Measurements from ENCODE around the gene ATXN1. TPM values are rescaled to one million over a fixed set of nuclear protein-coding genes. Genes with fewer than 3 reads are reported as not detected.

ATXN1 gene
- total and polyA plus RNA-seq, 3 donors from 2014 or later = 12.8 to 84.1 (median 64.3) TPM

DNA sequence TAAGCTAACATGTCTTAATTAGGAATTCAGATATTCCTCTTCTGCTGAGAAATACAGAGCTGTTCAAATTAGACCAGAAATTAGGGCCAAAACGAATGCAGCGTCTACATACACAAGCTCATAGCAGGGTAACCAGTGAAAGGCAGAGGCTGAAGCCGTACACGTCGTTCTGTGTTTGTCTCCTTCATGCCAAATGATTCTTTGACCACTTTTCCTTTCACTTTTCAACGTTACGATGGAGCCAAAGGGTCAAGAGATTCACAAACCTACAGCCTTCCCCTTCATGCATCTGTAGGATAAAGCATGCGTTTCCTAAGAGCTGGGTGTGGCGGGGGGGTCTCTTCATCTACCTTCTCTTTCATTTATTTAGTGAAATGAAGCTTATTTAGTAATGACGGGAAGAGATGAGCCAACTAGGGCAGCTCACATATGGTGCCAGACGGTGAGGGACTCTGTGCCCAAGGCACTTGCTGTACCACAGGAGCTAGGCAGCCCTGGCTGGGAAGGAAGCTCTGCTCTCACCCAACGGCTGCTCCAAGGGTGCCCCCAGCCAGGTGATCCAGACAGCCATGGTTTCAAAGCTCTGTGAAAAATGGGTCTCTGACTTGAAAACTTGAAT is 178.0 kb downstream of the ATXN1 start:
- WGBS, 2 donors = 64 to 70% methylated on average over 12 of the region's 12 CpGs
- TF ChIP-seq POLR2A (IDR thresholded peaks at IDR 0.05) = no peak
- TF ChIP-seq, protein P1, sequence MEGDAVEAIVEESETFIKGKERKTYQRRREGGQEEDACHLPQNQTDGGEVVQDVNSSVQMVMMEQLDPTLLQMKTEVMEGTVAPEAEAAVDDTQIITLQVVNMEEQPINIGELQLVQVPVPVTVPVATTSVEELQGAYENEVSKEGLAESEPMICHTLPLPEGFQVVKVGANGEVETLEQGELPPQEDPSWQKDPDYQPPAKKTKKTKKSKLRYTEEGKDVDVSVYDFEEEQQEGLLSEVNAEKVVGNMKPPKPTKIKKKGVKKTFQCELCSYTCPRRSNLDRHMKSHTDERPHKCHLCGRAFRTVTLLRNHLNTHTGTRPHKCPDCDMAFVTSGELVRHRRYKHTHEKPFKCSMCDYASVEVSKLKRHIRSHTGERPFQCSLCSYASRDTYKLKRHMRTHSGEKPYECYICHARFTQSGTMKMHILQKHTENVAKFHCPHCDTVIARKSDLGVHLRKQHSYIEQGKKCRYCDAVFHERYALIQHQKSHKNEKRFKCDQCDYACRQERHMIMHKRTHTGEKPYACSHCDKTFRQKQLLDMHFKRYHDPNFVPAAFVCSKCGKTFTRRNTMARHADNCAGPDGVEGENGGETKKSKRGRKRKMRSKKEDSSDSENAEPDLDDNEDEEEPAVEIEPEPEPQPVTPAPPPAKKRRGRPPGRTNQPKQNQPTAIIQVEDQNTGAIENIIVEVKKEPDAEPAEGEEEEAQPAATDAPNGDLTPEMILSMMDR (IDR thresholded peaks at IDR 0.05) = no peak
- peaks cover 6% of the 10 kb centered on the region for H3K4me1 ChIP-seq
- H3K27ac ChIP-seq = peak overlapping the region; percentile 63 to 73
- peak overlapping the region; percentile 12 to 48 for H3K4me3 ChIP-seq
- intact Hi-C loops (cut with DNase I; ENCODE audit: low total_unique reads) = no loop called here
- no peaks in the 10 kb centered on the region for H3K9me3 ChIP-seq
- H3K27me3 ChIP-seq = no peaks in the 10 kb centered on the region
- no peak for DNase-seq
- no peaks in the 10 kb centered on the region for H3K36me3 ChIP-seq (ENCODE audit: low read depth, missing control alignments)

DNA sequence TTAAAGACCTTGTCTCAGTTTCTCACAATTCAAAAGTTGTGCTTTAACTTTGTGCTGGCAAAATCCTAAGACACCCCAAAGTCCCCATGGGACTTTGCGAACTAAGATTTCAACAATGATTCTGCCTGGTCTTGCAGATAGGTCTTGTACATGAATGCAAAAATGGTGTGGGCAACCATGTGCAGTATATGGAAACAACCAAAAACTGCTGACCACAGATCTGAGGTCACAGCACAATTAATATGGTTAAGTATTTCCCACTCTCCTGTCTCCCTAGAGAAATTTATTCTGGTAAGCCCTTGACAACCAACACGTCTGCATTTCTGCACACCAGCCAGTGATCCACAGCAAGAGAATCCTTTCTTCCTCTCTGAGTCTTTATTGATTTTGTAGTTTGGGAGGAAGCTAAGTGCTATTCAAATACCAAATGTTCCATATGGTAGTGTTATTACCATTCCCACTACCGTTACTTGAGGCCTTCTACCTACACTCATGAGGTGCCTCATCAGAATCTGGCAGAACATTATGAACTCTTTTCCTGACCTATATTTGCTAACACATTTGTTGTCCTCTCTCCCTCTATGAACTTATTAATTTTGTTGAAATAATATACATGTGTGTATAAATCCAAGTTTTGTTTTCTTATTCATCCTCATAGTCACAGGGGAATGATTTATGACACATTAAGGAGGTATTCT is 178.7 kb downstream of the ATXN1 start:
- TF ChIP-seq POLR2A (IDR thresholded peaks at IDR 0.05) = no peak
- TF ChIP-seq, protein P1 (IDR thresholded peaks at IDR 0.05) = no peak
- Histone ChIP-seq H3K9me3 (no peaks in the 10 kb centered on the region), H3K27ac (peak overlapping the region; percentile 63 to 73), H3K4me1 (peaks cover under 1% of the 10 kb centered on the region), H3K4me3 (peak overlapping the region in 1 of 2 donors; percentile 12), H3K27me3 (no peaks in the 10 kb centered on the region), H3K36me3 (ENCODE audit: low read depth, missing control alignments) (no peaks in the 10 kb centered on the region)
- no peak for DNase-seq
- intact Hi-C loops (cut with DNase I; ENCODE audit: low total_unique reads) = no loop called here
- 66 to 76% methylated on average over 3 of the region's 3 CpGs for WGBS, 2 donors

DNA sequence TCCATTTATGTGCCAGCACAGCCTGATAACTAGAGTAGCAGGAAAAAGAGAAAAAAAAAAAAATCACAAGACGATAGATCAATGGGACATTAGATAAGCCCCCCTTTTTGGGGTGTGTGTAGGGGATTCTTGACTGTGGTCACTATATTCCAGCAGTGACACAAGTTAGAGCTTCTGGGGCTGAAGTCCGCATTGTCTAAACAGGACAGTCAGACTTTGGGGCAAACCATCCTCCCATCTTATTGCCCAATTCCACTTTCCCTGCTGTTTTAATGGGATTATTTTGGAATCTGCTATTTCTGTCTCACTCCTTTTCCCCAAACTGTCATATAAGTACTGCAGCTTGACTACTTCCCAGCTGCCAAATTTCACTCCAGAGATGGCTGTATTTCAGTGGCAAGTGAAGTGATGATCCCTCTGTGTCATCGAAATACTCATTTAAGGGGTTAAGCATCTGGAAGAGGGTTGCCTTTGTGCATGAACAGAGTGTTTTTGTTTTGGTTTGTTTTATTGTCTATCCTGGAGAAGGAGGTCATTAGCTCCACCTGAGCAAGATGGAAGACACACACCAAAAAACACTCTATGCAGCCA is 182.5 kb downstream of the ATXN1 start:
- no peak for DNase-seq
- no peak overlapping the region for H3K4me3 ChIP-seq
- no peaks in the 10 kb centered on the region for H3K36me3 ChIP-seq (ENCODE audit: low read depth, missing control alignments)
- no peaks in the 10 kb centered on the region for H3K9me3 ChIP-seq
- no peaks in the 10 kb centered on the region for H3K4me1 ChIP-seq
- no peak overlapping the region for H3K27ac ChIP-seq
- TF ChIP-seq, protein P1 (IDR thresholded peaks at IDR 0.05) = no peak
- no peak for TF ChIP-seq POLR2A (IDR thresholded peaks at IDR 0.05)
- intact Hi-C loops (cut with DNase I; ENCODE audit: low total_unique reads) = no loop called here
- no peaks in the 10 kb centered on the region for H3K27me3 ChIP-seq
- WGBS, 2 donors = 91 to 94% methylated on average over 3 of the region's 3 CpGs

GRCh38 chr6:16576451-16577368 is 184.6 kb downstream of the ATXN1 start:
- no peak for TF ChIP-seq POLR2A (IDR thresholded peaks at IDR 0.05)
- TF ChIP-seq, protein P1 (IDR thresholded peaks at IDR 0.05) = no peak
- H3K27me3 ChIP-seq = no peaks in the 10 kb centered on the region
- H3K4me1 ChIP-seq = no peaks in the 10 kb centered on the region
- H3K36me3 ChIP-seq (ENCODE audit: low read depth, missing control alignments) = no peaks in the 10 kb centered on the region
- intact Hi-C loops (cut with DNase I; ENCODE audit: low total_unique reads) = no loop called here
- no peak overlapping the region for H3K27ac ChIP-seq
- H3K4me3 ChIP-seq = no peak overlapping the region
- no peak for DNase-seq
- WGBS, 2 donors = 88 to 89% methylated on average over 9 of the region's 9 CpGs
- H3K9me3 ChIP-seq = no peaks in the 10 kb centered on the region

Measured in testis (tissue), 3 donors.